ENCODE results near the gene CDIP1.

Gene CDIP1

DNA sequence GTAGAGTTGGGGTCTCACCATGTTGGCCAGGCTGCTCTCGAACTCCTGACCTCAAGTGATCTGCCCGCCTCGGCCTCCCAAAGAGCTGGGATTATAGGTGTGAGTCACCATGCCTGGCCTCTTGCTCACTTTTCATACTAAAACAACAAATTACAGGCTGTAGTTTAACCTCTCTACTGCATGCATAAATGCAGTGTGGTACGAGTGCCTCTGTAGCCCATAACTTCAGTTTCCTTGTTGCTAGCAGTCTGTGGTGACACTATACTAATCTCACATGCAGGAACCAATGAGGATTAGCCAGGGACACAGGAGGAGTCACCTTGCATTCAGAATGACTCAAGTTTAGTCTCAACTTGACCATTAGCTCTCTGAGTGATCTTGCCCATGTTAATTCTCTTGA is 42.3 kb downstream of the CDIP1 start:
- DNase-seq (ENCODE audit: low read depth, low spot score): no peak
- H3K27ac ChIP-seq: peak overlapping the region; percentile 97

DNA sequence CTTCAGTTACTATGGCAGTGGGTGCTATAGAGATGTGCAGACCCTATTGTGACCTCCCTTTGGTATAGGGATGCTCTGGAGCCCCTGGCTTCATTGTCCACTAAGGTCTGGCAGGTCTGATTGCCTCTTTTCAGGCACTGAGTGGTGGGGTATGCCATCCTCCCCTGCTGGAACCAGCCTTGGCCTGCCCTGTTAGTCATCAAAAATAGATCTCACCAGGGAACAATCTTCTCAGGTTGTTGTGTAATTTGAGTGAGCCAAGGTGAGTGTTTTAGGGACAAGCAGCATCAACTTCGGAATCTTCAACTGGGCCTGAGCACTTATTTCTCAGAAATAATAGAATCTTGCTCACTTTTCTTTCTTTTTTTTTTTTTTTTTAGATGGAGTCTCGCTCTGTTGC is 42.8 kb downstream of the CDIP1 start:
- peak overlapping the region; percentile 97 for H3K27ac ChIP-seq

DNA sequence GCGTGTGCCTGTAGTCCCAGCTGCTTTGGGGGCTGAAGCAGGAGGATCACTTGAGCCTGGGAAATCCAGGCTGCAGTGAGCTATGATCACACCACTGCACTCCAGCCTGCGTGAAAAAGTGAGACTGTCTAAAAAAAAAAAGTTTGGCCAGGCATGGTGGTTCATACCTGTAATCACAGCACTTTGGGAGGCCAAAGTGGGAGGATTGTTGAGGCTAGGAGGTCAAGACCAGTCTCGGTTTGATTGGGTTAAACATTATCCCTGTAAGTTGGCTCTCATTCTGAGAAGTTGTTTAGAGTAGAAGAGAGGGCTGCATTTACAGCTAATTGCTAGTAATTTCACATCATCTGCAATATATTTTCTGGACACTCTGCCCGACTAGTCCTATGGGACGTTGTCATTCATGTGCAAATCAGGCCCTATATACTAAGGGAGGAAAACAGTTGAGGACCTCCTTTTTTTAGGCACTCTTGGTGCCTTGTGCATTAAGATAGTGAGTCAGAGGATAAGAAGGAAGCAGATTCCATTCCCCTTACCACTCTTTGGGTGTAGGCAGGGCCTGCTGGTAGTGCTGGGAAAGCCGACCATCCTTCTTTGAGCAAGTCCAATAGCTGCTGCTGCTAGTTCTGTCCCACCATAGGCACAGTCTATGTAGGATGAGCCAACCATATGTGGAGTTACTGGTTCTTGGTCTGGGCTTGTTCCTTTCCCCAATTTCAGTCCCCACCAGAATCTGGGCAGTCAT is 43.7 kb downstream of the CDIP1 start:
- peak overlapping the region; percentile 97 for H3K27ac ChIP-seq
- no peak for DNase-seq (ENCODE audit: low read depth, low spot score)

More for the DNA sequence above, 42.8 kb downstream of the CDIP1 start:
- DNase-seq (ENCODE audit: low read depth, low spot score): no peak

DNA sequence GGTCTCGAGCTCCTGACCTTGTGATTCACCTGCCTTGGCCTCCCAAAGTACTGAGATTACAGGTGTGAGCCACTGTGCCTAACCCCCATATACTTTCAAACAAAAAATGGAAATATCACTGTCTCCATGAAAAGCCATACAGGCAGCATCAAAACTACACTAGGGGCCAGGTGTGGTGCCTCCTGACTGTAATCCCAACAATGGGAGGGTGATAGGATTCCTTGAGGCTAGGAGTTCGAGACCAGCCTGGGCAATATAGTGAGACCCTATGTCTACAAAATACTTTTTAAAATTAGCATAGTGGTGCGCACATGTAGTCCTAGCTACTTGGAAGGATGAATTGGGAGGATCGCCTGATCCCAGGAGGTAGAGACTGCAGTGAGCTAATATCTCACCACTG is 46.7 kb downstream of the CDIP1 start:
- no peak for DNase-seq (ENCODE audit: low read depth, low spot score)
- no peak overlapping the region for H3K27ac ChIP-seq

DNA sequence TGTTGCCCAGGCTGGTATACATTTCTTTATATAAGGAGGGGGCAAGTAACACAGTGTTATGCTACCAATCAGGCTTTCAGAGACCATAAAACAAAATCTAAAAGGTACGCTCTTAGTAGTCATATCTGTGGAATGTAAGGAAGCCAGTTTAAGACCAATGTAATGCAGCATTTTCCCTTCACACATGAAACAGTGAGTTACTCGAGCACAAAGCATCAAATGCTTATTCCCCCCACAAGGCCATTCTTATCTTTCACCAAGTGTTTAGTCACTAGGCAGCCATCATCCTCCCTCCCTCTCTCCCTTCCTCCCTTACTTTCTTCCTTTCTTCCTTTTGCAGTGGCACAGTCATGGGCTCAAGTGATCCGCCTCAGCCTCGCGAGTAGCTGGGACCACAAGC is 49.5 kb downstream of the CDIP1 start:
- peak overlapping the region; percentile 81 for H3K27ac ChIP-seq

DNA sequence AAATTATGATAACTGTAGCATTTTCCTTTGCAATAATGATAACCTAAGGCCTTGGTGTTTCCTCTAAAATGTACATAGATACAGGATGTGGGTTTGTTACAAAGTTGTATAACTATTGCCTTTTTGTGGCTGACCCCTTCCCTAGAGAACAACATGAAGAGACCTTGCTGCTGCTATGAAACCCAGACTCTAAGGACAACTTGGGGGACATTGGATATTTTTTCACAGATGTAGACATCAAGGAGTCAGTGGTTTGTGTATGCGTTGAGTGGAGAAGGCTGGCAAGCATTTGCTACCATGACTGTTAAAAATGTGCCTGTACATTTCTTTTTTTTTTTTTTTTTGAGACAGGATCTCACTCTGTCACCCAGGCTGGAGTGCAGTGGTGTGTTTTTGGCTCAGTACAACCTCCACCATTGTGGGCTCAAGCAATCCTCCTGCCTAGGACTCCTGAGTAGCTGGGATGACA is 50.0 kb downstream of the CDIP1 start:
- DNase-seq (ENCODE audit: low read depth, low spot score): no peak

More for the DNA sequence above, 49.5 kb downstream of the CDIP1 start:
- no peak for DNase-seq (ENCODE audit: low read depth, low spot score)

DNA sequence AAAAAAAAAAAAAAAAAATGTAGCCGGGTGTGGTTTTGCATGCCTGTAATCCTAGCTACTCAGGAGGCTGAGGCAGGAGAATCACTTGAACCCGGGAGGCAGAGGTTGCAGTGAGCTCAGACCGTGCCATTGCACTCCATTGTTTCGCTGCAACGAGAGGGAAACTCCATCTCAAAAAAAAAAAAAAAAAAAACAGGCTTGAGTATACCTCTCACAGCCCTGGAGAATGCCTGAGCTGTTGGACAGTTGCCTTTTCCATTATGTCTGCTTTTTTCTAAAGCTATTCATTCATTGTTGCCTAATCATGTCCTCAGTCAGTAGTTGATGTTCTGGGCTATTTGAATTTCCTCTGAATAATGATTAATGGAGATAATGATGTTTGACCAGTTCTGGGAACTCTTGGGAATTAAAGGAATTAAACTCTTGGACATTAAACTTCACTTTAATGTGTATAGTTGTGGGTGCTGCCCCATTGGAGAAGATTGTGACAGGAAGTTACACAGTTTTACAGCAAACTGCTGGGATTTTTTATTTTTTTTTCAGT is 50.5 kb downstream of the CDIP1 start:
- DNase-seq (ENCODE audit: low read depth, low spot score): no peak
- H3K27ac ChIP-seq: peak overlapping the region; percentile 81

More for the DNA sequence above, 50.0 kb downstream of the CDIP1 start:
- peak overlapping the region; percentile 81 for H3K27ac ChIP-seq

DNA sequence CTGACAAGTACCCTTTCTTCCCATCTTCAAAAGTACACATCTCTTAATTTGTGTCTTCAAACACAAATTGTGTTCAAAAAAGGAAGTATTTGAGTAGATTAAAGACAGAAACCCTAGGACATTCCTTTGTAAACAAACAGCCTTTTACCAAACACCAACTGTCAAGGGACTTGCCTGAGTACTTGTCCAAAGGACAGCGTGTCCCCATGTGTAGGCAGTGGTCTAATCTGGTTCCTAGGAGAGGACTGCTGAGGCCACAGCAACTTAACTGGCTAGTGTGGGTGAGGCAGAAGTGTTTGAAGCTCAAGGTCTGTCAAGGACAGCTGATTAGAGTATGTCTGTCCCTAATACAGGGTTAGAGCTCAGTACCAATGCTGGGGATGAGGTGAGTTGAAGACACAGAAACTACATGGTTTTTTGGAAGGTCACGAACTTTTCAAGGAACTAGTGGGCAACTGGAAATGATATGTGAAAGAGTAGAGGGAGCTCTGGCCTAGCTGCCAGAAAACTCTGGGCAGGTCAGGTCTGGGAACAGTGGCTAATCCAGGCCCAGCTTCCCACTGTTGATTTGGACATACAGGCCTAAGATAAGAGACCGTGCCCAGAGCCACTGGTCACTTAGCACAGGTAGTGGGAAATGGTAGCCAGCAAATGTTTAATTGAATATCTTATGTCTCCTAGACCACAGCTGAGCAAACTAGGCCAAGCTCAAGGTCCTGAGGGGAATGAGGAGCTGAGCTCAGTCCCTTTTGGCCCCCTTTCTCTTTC is 52.3 kb downstream of the CDIP1 start:
- H3K27ac ChIP-seq: peak overlapping the region; percentile 81
- DNase-seq (ENCODE audit: low read depth, low spot score): no peak

DNA sequence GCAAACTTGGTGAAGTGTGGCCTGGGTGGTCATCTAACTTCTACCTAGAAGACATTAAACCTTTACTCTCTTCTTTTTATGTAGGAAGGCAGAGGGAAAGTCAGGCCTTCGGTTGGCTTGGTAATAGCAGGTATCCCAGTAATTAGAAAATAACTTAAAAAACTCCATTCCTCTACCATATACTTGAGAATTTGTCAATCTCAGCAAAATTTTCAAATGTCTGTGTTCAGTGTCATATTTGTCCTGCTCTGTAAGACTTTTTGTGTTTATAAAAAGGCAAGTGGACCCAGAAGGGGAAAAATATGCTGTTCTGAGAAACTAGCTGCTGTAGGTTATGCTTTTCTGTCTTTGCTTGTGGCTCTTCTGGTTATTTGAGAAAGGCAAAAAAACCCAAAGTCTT is 56.6 kb downstream of the CDIP1 start:
- H3K27ac ChIP-seq: no peak overlapping the region

DNA sequence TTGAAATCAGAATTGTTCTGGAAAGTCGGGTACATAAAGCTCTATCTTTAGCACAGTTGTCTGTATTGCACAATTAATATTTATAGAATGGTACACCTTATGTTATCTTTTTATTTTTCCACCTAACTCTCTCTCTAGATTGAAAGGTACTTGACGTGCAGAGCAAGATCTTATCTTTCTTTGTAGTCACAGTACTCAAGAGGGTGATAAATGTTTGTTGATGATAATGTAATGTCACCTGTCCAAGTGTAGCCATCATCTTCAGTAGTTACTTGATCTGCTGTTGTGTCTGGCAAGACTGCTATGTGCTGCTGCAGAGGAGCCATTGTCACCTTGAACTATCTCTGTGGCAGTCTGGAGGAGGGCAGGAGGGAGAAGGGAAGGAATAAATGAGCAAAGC is 57.0 kb downstream of the CDIP1 start:
- no peak overlapping the region for H3K27ac ChIP-seq
- DNase-seq (ENCODE audit: low read depth, low spot score): no peak

More for the DNA sequence above, 56.6 kb downstream of the CDIP1 start:
- no peak for DNase-seq (ENCODE audit: low read depth, low spot score)

DNA sequence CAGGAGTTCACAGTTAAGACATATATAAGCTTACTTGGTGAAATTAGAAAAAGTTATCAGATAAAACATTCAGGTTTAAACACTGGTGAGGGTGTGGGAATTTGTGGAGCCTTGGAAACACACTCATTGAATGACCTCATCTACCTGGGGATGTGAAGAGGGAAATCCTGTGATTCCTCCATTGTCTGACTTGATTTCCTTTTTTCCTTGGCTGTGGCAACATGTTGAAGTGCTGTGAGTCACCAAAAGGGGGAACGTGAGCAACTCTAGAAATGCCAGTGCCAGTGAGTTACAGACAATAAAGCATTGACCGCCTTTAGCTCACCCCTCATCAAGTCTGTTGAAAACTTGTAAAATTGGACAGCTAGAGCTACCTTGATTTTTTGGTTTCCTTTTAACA is 60.6 kb downstream of the CDIP1 start:
- H3K27ac ChIP-seq: peak overlapping the region; percentile 92
- DNase-seq (ENCODE audit: low read depth, low spot score): peak; percentile 77

DNA sequence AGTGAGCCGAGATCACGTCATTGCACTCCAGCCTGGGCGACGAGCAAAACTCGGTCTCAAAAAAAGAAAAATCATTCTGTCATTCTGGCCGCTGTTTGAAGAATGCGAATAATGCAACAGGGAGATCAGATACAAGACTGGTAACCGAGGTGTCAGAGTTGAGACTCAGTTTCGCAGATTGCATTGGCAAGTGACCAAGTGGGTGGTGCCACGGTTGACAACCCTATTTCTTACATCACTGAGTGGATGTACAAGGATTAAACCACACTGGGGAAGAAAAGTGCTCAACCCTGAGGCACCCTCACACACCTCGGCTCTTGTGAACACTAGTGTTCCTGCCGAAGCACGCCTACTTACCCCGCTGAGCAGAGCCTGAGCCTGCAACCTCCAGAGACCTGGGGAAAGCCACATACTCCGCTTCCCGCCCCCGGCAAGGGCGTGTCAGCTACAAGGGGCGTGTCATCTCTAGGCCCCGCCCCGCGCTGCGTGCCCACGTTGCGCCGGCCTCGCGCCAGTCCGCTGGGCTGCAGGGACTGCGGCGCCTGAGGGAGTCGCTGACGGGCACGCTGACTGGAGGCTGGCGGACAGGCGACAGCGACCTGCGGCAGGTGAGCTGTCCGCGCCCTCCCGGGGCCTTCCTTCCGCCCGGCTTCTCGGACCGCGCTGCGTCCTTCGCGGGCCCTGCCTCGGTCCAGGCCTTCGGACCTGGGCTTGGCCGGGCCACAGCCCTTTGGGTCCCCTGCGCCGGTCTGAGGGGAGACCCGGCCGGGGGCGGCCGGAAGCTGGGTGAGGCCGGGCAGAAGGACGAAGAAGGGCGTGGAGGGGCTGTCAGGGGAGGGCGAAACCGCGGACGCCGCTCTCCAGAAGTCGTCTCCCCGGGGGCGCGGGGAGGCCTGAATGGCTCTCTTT is 62.4 kb downstream of the CDIP1 start, which contains the start of gene HMOX2:
HMOX2 (plus strand) TSS at position 519 of the 909 bp plus-strand sequence. CDS start 29,127 bp downstream, outside the sequence.
- peak within 1 kb of the TSS; percentile 92 for H3K27ac ChIP-seq

DNA sequence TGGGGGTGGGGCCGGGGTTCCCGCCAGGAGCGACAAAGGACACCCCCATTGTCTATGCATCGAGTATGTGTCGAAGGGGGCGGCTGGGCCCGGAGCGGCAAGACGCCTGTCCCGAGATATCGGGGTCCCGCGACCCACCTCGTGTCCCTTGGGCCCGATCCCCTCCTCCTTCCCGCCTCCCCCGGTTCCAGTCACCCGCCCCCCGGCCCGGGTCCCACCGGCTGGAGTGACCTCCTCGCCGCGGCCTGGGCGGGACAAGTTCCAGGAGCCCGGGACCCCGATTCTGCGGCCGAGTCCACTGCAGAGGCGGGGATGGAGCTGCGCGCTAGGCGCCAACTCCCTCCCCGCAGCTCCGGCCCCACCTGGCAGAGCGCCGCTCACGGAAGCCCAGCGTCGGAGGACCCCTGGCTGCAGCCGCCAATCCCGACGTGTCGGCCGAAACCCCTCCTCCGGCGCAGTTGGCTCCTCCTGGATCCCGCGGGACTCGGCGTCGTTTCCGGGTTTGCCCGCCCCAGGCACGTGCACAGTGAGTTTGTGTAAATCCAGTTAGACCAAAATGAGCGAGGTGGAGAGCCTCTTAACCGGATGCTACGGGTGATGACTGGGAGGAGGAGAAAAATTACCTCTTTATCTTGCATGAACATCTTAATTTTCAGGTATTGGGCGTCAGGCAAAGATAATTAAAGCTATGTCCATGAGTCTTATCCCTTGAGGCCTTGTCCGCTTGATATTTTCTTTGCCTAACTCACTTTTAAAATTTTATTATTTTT is 64.2 kb downstream of the CDIP1 start, which contains the start of gene NMRAL1:
NMRAL1 (minus strand) TSS at position 434 of the 770 bp plus-strand sequence. CDS start 493 bp downstream, outside the sequence.
- DNase-seq (ENCODE audit: low read depth, low spot score): peak; percentile 57

More for the DNA sequence above, 62.4 kb downstream of the CDIP1 start, which contains the start of gene HMOX2:
- DNase-seq (ENCODE audit: low read depth, low spot score): peak; percentile 67

DNA sequence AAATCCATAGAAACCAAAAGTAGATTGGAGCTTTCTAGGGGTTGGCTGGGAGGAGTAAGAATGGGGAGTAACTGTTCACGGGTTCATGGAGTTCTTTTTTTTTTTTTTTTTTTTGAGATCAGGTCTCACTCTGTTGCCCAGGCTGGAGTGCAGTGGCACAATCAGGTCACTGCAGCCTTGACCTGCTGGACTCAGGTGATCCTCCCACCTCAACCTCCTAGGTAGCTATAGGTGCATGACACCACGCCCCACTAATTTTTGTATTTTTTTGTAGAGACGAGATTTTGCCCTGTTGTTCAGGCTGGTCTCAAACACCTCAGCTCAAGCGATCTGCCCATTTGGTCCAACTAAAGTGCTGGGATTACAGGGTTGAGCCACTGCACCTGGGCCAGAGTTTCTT is 65.7 kb downstream of the CDIP1 start:
- DNase-seq (ENCODE audit: low read depth, low spot score): no peak
- no peak overlapping the region for H3K27ac ChIP-seq

More for the DNA sequence above, 64.2 kb downstream of the CDIP1 start, which contains the start of gene NMRAL1:
- H3K27ac ChIP-seq: peak within 1 kb of the TSS; percentile 92

DNA sequence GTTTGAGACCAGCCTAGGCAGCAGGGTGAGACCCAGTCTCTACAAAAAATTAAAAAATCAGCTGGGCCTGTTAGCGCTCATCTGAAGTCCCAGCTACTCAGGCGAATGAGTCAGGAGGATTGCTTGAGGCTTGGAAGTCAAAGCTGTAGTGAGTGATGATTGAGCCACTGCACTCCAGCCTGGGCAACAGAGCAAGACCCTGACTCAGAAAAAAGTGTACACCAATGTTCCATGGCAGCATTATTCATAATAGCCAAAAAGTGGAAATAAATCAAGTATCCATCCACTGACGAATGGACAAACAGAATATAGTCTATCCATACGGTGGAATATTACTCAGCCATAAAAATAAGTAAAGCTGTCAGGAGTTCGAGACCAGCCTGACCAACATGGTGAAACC is 66.7 kb downstream of the CDIP1 start:
- DNase-seq (ENCODE audit: low read depth, low spot score): no peak
- no peak overlapping the region for H3K27ac ChIP-seq

DNA sequence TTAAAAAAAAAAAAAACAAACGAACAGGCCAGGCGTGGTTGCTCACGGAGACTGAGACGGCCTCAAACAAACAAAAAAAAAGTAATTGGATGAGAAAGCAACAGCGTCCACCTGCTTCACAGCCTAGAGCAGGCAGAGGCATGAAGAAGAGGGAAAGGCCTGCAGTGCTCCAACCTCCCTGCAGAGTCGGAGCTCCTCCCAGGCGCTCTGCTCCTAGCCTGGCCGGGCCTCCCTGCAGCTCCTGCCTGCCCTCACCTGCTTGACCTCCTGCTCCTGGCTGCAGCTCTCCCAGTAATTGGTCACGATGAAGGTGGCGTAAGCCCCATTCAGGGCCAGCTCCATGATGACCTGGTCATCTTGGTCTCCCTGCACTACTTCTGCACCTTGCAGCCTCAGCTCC is 69.6 kb downstream of the CDIP1 start:
- no peak overlapping the region for H3K27ac ChIP-seq
- DNase-seq (ENCODE audit: low read depth, low spot score): no peak

DNA sequence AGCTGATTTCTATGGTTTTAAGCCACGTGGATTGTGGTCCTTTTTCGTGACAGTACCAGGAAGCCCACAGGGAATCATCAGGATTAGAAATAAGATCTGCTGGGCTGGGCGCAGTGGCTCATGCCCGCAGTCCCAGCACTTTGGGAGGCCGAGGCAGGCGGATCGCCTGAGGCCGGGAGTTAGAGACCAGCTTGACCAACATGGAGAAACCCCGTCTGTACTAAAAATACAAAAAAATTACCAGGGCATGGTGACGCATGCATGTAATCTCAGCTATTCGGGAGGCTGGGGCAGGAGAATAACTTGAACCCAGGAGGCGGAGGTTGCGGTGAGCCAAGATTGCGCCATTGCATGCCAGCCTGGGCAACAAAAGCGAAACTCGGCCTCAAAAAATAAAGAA is 70.7 kb downstream of the CDIP1 start:
- no peak overlapping the region for H3K27ac ChIP-seq
- no peak for DNase-seq (ENCODE audit: low read depth, low spot score)

DNA sequence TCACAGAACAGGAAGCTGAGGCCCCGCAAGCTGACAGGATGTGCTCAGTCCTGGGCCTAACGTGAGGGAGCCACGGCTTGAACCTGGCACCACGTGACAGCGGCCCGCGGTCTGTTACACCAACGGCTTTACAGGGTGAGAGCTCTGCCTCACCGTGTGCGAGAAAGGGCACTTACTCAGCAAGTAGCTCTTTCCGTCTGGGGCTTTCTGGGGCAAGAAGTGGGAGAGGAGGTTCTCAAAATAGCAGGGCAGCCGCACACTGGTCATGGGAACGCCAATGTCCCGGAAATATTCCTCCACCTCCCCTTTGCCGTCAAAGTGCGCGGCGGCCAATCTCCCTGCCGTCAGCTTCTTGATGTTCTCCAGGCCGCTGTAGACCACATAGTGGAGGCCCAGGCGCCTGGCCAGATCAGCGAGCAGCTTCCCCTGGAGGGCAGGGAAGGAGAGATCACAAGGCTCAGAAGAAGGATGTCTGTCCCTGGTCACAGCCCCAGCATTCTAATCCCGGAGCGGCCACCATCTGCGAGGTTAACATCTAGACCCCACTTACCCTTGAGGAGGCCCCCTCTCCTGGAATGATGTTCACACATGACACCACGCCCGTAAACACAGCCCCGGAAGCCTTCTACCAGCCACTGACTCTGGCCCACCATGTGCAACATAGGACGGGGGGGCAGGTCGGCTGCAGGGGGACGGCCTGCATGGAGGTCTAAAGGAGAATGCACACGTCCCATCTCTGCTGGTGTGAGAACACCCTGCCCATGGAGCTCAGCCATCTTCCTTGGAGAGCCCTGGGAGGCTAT is 72.4 kb downstream of the CDIP1 start:
- no peak overlapping the region for H3K27ac ChIP-seq
- DNase-seq (ENCODE audit: low read depth, low spot score): no peak
